Right forelimb (tissue), 1 donor: ENCODE results near the gene DTNB.
"Not testable (repeated sequence)": the region's sequence is repeated elsewhere in the genome, so short reads cannot be mapped to it uniquely, and the experiment has no call there.

Experiments used
- DNase-seq: peaks from one replicate; pipeline ENCODE4 v3.0.0-alpha.2; 2018

The DTNB gene

DNA sequence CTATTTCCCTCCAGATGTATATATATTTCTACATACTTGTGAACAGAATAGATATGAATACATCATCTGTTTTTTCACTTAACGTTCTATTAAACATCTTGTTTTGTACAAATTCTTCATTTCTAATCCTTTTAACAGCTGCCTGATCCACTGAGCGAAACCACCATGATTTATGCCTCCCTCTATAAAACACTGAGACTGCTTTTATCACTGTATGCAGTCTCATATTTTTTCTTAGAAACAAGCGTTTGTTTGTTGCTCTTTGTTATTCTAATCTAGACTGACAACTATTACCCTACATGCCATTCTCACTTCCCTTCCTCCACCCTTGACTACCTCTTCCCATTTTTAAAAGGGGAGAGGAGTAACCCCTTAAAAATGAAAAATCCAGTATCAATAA lies 88.2 kb downstream of the DTNB start:
- DNase-seq = no peak

DNA sequence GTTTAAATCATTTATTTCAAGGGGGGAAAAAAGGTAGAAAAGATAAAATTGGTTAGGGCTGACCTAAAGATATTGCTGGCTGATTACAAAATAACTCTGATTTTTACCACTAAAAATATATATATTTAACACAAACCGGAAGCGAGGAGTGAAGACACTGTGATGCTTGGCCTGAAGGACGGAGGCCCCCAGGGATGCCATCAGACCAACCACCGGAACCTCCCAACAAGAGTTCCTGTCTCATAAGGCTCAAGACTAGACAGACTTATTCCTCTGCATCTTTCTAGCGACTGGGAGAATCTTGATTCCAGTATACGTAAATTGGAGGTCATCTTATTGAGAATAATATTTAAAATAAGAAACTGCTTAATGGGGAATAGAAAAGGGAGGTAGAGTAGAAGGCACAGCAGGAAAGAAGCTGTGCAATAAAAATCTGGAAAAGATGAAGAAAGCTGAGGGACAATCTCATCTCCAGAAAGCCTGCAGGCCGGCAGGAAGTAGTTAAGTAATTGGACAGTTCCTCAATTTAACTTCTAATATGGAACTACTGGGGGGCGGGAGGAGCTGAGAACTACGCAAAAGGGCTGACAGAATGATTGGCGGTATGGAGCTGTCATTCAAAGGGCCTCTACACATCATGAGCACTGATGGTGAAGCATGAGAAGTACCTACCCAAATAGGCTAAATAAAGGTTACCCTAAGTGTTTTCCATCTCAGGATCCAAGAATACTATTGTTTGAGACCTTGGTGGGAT lies 91.1 kb downstream of the DTNB start:
- no peak for DNase-seq

DNA sequence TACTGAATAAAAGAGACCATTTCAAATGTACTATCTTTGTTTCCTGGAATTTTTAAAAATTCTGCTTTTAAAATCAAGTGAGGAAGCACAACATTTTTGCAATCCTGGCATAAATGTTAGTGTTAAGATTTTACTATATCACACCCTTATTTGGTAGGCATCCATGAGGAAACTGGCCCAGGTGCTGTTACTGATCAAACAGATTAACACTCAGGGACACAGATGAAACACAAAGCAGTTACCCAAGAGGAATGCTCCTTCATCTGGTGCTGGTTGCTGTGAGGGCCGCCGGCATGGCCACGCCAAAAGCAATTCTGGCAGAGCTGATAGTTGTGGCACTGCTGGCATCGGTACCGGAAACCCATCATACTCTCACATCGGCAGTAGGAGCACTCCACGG lies 96.8 kb downstream of the DTNB start:
- no peak for DNase-seq

- no peak for DNase-seq
Measured at GRCh38 chr2:25572638-25573037, 100.7 kb downstream of the DTNB start.

- no peak for DNase-seq
Measured at GRCh38 chr2:25570161-25570845, 103.1 kb downstream of the DTNB start.

- no peak for DNase-seq
Measured at GRCh38 chr2:25567406-25567805, 106.0 kb downstream of the DTNB start.

DNA sequence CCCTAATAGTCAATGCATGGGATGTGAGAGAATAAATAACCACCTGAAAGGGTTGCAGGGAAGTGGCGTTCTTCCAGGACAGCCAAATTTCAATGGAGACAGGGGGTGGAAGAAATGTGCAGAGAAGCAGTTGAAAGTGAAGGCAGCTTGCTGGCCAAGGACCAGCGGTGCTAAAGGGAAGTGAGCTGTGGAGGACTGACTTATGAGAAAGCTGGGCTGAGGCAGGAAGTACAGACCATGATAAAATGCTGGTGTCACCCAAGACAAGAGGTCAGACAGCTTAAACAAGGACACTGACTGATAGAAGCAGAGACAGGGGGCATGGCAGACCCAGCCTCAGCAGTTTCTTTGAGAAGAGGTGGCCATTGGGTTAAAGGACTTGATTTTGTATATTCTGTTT lies 106.7 kb downstream of the DTNB start:
- no peak for DNase-seq

DNA sequence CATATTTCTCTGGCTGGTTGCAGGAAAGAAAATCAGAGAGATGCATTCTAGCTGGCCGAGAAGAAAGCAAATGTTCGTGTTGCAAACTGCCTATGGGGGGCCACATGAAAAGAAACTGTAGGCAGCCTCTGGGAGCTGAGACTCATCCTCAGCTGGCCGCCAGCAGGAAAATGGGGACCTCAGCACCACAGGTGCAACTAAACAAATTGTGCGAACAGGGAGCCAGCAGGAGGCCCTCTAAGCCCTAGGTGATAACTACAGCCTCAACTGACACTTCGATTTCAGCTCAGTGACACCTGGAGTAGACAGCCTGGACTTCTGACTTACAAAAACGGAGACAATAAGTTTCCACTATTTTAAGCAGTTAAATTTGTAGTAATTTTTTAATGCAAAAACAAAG lies 107.3 kb downstream of the DTNB start:
- DNase-seq = no peak

DNA sequence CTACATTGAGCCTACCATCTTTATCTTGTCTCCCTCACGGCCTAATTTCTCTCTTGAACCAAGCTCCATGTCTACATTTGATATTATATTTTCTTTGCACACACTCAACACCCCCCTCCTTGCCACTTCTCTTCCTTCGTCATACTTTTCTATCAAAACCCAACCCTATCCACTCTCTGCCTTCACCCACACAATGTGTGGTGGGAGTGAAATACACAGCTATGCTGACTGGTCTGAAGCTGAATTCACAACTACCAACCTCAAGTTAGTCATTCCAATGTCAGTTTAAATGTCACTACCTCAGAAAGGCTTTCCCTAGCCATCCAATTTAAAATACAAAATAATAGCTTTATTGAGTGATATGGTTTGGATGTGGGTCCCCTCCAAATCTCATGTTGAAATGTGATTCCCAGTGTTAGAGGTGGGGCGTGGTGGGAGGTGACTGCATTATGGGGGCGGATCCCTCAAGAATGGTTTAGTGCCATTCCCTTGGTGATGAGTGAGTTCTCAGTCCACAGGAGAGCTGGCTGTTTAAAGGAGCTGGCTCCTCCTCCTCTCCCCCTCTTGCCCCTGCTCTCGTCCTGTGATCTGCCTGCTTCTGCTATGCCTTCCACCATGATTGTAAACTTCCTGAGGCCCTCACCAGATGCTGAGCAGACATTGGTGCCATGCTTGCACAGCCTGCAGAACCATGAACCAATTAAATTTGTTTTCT lies 112.1 kb downstream of the DTNB start:
- no peak for DNase-seq

DNA sequence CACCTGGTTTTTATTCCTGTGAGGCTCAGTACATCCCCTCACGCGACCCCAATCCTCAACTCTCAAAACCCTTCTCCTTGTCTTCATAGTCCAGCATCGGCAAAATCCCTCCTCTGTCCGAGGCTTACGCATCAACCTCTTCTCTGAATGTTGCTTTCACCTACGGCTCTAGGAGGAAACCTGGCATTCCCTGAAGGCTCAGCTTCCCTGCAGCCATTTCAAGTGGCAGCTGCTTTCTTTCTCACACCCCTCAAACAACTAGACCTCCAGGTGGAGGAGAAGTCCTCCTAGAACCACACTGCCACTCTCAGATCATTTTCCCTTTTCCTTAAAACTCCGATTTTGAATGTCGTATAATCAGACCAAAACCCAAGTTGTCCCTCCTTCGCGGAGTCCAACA lies 114.2 kb downstream of the DTNB start:
- DNase-seq = no peak

GRCh38 chr2:25558262-25558661 lies 115.1 kb downstream of the DTNB start:
- DNase-seq = no peak

DNA sequence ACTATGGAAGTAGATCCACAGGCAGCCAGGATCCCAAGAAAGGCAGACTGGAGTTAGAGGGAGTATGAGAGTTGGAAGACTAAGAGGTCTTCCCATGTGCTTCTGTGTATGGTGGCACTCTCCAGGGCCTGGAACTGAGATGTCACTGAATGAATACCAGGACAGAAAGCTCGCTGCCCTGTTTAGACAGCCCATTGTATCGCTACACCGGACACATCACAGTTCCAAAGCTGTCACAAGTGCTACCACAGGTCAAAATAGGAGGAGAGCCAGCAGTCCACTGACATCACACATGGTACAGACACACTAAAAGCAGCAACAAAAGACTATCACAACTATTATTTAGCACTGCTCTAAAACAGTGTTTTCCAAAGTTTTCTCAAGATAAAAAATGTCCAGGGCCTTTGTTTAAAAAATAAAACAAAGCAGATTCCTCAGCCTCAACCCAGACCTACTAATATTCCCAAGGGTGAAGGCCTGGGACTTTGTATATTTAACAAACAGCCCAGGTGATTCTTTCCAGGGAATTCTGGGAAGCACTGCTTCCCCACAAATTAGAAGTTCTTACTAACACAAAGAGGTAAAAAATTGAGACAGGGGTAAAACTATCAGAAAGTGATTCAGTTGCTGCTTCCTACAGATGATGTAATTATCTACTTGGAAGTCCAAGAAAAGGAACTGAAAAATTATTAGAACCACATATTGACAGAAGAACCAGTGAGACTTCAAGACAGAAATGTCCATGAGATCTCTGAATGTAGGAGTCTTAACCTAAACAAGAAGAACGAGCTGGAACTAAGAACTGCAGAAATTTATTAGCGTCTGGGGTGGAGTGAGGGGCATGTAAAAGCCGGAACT lies 116.0 kb downstream of the DTNB start:
- DNase-seq = no peak

GRCh38 chr2:25552318-25552717 lies 121.1 kb downstream of the DTNB start:
- no peak for DNase-seq

DNA sequence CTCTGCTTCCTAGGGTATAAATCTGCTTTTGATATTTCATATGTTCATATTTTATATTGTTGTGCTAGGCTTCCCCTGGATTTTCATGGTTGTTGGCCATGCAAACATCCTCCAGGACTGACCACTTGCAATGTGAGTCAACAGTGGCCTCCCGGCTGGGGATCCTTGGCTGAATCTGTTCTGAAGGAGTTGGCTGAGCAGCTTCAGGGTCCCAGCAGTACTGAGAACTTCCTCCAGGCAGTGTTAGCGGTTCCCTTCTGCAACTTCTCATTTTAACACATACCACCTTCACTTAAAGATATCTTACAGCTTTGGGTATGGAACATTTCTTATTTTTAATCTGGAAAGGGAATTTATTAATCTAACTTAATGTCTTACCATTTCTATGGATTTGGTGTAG lies 122.1 kb downstream of the DTNB start:
- no peak for DNase-seq

GRCh38 chr2:25549571-25549970 lies 123.8 kb downstream of the DTNB start:
- DNase-seq = not testable (repeated sequence)

GRCh38 chr2:25548601-25549000 lies 124.8 kb downstream of the DTNB start:
- DNase-seq = no peak

DNA sequence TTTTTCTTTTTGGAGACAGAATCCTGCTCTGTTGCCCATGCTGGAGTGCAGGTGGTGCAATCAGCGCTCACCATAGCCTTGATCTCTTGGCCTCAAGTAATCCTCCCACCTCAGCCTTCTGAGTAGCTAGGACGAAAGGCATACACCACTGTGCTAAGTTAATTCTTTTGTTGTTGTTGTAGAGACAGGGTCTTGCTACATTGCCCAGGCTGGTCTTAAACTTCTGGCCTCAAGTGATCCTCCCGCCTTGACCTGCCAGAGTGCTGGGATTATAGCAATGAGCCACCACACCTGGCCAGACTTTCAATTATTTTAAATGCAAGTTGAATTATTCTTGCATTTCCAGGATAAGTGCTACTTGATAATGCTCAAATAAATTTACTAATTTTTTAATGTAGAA lies 126.5 kb downstream of the DTNB start:
- DNase-seq = no peak

GRCh38 chr2:25545899-25546298 lies 127.5 kb downstream of the DTNB start:
- DNase-seq = no peak

- no peak for DNase-seq
Measured at GRCh38 chr2:25544445-25544844, 128.9 kb downstream of the DTNB start.

DNA sequence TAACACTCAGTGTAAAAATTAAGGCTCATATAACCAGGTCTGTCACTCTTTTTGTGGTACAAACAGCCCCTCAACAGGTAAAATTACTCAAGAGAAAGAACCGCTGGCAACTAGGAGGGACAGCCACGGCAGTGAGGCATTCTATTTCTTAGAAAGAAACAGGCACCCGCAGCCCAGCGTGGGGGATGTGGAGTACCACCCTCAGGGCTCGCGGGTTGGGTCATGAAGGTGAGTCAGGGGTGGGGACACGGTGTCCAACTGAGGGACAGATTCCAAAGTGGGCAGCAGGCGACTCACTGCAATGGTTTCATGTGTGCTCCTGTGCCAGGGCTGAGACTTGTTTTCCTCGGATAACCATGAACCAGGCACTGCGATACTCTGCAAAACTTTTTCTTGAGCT lies 129.4 kb downstream of the DTNB start:
- DNase-seq = no peak

DNA sequence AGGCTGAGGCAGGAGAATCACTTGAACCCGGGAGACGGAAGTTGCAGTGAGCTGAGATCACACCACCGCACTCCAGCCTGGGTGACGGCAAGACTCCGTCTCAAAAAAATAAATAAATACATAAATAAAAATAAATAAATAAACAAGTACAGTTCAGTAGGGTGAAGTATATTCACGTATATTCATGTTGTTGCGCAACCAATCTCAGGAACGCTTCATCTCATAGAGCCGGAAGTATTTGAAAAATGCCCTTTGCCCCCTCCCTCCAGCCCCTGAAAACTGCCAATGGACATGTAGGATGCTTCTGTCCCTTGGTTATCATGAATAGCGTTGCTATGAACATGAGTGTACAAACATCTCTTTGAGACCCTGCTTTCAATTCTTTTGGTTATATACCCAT lies 132.0 kb downstream of the DTNB start:
- DNase-seq = no peak

DNA sequence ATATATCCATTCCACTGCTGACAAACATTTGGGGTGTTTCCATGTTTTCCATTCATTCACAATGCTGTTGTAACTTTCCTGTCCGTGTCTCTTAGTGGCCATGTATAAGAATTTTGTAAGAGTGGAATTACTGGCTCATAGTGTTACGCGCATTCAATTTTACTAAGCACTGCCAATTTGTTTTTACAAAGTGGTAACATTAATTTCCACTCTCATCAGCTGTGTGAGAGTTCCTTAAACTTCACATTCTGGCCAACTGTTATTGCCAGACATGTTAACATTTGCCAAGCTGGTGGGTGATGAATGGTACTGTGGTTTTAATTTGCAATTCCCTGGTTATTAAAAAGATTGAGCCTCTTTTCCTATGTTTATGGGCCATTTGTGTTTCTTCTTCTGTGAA lies 134.2 kb downstream of the DTNB start:
- DNase-seq = no peak

DNA sequence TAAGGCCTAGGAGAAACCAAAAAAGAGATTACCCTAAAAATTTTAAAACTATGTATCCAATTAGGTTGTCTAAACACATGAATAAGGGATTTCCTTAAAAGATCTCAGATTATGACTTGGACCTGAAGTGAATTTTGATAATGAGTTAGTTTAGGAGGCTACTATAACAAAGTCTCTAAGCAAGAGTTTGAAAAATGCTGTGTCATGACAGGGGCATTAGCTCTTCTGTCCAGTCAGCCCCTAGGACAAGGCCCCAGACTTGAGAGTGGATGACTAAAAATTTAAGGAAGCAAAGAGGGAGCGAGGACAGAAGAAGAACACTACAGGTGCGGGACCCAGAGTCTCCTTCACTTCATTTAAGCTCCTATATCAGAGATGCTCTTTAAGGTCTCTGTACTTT lies 135.9 kb downstream of the DTNB start:
- DNase-seq = no peak
